Spleen (tissue), 11 donors: ENCODE results near the gene S100A6. TPM values are rescaled to one million over a fixed set of nuclear protein-coding genes. Genes with fewer than 3 reads are reported as not detected.

Experiments
- DNase-seq: peaks from one replicate; pipeline ENCODE4 v3.0.0-alpha.2; 2020
- H3K27ac ChIP-seq, 8 donors: fragments of 200-600 bp; sonication (generic) in 7 of 8; 1 replicate in 4 of 8; 2 replicates in 4 of 8; pipeline versions ENCODE4 v1.5.0 to v1.8.0; 2016 to 2021; ENCODE audit warnings: inconsistent platforms in 4 of 8, mild to moderate bottlenecking in 4 of 8, moderate library complexity in 1 of 8
- H3K27me3 ChIP-seq, 7 donors: fragments of 200-600 bp; sonication (generic) in 6 of 7; replicated peaks in 1 of 7; 1 replicate in 4 of 7; 2 replicates in 3 of 7; pipeline versions ENCODE4 v1.5.0 to v1.8.0; 2016 to 2021; ENCODE audit warnings: inconsistent platforms in 3 of 7, mild to moderate bottlenecking in 1 of 7
- H3K36me3 ChIP-seq, 6 donors: fragments of 200-600 bp; sonication (generic) in 5 of 6; 1 replicate in 4 of 6; 2 replicates in 2 of 6; pipeline versions ENCODE4 v1.5.0 to v1.8.0; 2016 to 2021; ENCODE audit warnings: inconsistent platforms in 2 of 6
- H3K4me1 ChIP-seq, 6 donors: fragments of 200-600 bp; sonication (generic) in 5 of 6; 1 replicate in 3 of 6; 2 replicates in 3 of 6; pipeline versions ENCODE4 v1.5.0 to v1.8.0; 2016 to 2021; ENCODE audit warnings: inconsistent platforms in 3 of 6
- H3K4me3 ChIP-seq, 8 donors: fragments of 200-600 bp; sonication (generic) in 7 of 8; 1 replicate in 4 of 8; 2 replicates in 4 of 8; pipeline versions ENCODE4 v1.5.0 to v1.8.0; 2016 to 2021; ENCODE audit warnings: inconsistent platforms in 4 of 8, mild to moderate bottlenecking in 4 of 8, moderate library complexity in 2 of 8
- H3K9me3 ChIP-seq, 8 donors: fragments of 200-600 bp; sonication (generic) in 7 of 8; 1 replicate in 4 of 8; 2 replicates in 4 of 8; pipeline versions ENCODE4 v1.5.0 to v1.8.0; 2016 to 2021; ENCODE audit warnings: inconsistent platforms in 4 of 8
- CTCF ChIP-seq, 11 experiments: fragments of 200-600 bp in 7 of 11; fragments of 450-650 bp in 4 of 11; sonication (generic) in 4 of 11; IDR thresholded peaks in 8 of 11; conservative IDR thresholded peaks in 3 of 11; 1 replicate in 7 of 11; 2 replicates in 4 of 11; pipeline versions ENCODE4 v1.4.0 to v1.8.0; 2016 to 2021; ENCODE audit warnings: antibody characterized with exemption in 11 of 11, inconsistent platforms in 4 of 11, mild to moderate bottlenecking in 1 of 11
- POLR2A ChIP-seq, 3 donors: fragments of 450-650 bp; IDR thresholded peaks; one replicate each; pipeline ENCODE4 v1.5.1; 2017; ENCODE audit warnings: antibody characterized with exemption in 3 of 3, mild to moderate bottlenecking in 1 of 3
- POLR2AphosphoS5 ChIP-seq, 3 donors: sonication (generic); formaldehyde crosslinking; IDR thresholded peaks; one replicate each; pipeline ENCODE4 v1.5.1; 2017; ENCODE audit warnings: antibody characterized with exemption in 3 of 3
- WGBS, 5 donors: extraction: QIAGEN DNeasy Blood & Tissue Kit in 3 of 5; methylation state at CpG; one replicate each; pipeline versions ENCODE4 v1.1.5 to v1.1.7; 2013 to 2018; 5-methylcytosine and 5-hydroxymethylcytosine counted together
- intact Hi-C: fragments of 100-400 bp; cut with DNase I; formaldehyde crosslinking; loops from one replicate; pipeline ENCODE4 v1.15.0; 2023; ENCODE audit warnings: low total_unique reads
- polyA plus RNA-seq, 3 donors: library from polyadenylated mRNA; stranded (reverse); fragments of 200-250 nt; gene quantifications; one replicate each; pipeline ENCODE4 v1.2.1, GENCODE V29; 2013
- total RNA-seq, 7 donors: library from RNA; depleted of rRNA in 3 of 7; stranded (reverse); fragments of >200 nt in 3 of 7; fragmentation: NEBNext Ultra II Directional in 4 of 7; extraction: Animal tissue kit (Norgen Biotek cat#: 25700) in 4 of 7; gene quantifications; one replicate each; pipeline versions ENCODE4 v1.1.0 to v1.2.1, GENCODE V29; 2016 to 2021
- donor health status: healthy with polysubstance abuse.
- donor health status: DM: no; HTN: no; CAD: no; lungs with moderate emphysema.
- donor health status: DM: no; HTN: no; CAD: no.
- donor health status: Bipolar disorder and iron deficiency.
- donor health status: healthy.
- donor health status: DM: no; HTN: no; CAD: no.
- donor health status: DM: yes; HTN: yes; CAD: no.

The S100A6 gene
- total and polyA plus RNA-seq, 10 donors: 121 to 779 (median 226) TPM

- DNase-seq: no peak
- 53 to 69% (median 62%) methylated on average over 12 of the region's 12 CpGs for WGBS, 5 donors
- no peaks in the 10 kb centered on the region for H3K36me3 ChIP-seq
- TF ChIP-seq POLR2AphosphoS5 (IDR thresholded peaks at IDR 0.05) (no peak), POLR2A (IDR thresholded peaks at IDR 0.05) (no peak), CTCF (IDR thresholded peaks at IDR 0.05 in 8 of 11, conservative IDR thresholded peaks at IDR 0.05 in 3 of 11) (no peak)
- peaks cover 0 to 10% (median 5%) of the 10 kb centered on the region in 6 donors for H3K4me1 ChIP-seq
- H3K4me3 ChIP-seq: no peak overlapping the region
- H3K27ac ChIP-seq: no peak overlapping the region
- no peaks in the 10 kb centered on the region for H3K9me3 ChIP-seq
- peaks cover 0 to 21% (median 0%) of the 10 kb centered on the region in 7 donors for H3K27me3 ChIP-seq
- intact Hi-C loops: no loop called here
Measured at GRCh38 chr1:153490272-153491051, 45.3 kb downstream of the S100A6 start.

GRCh38 chr1:153488731-153489130 is 47.1 kb downstream of the S100A6 start:
- peaks cover 0 to 32% (median 0%) of the 10 kb centered on the region in 7 donors for H3K27me3 ChIP-seq
- TF ChIP-seq POLR2AphosphoS5 (IDR thresholded peaks at IDR 0.05): no peak
- no peak for TF ChIP-seq CTCF (IDR thresholded peaks at IDR 0.05 in 8 of 11, conservative IDR thresholded peaks at IDR 0.05 in 3 of 11)
- no peak for TF ChIP-seq POLR2A (IDR thresholded peaks at IDR 0.05)
- no peak for DNase-seq
- H3K9me3 ChIP-seq: no peaks in the 10 kb centered on the region
- WGBS, 5 donors: 24 to 49% (median 28%) methylated on average over 4 of the region's 4 CpGs
- no peaks in the 10 kb centered on the region for H3K4me1 ChIP-seq
- intact Hi-C loops: no loop called here
- no peaks in the 10 kb centered on the region for H3K36me3 ChIP-seq
- no peak overlapping the region for H3K27ac ChIP-seq
- no peak overlapping the region for H3K4me3 ChIP-seq

GRCh38 chr1:153487707-153488106 is 48.1 kb downstream of the S100A6 start:
- H3K4me3 ChIP-seq: no peak overlapping the region
- no peaks in the 10 kb centered on the region for H3K36me3 ChIP-seq
- no peak overlapping the region for H3K27ac ChIP-seq
- peaks cover 0 to 42% (median 3%) of the 10 kb centered on the region in 7 donors for H3K27me3 ChIP-seq
- no peaks in the 10 kb centered on the region for H3K4me1 ChIP-seq
- no peak for TF ChIP-seq POLR2AphosphoS5 (IDR thresholded peaks at IDR 0.05)
- TF ChIP-seq POLR2A (IDR thresholded peaks at IDR 0.05): no peak
- TF ChIP-seq CTCF (IDR thresholded peaks at IDR 0.05 in 8 of 11, conservative IDR thresholded peaks at IDR 0.05 in 3 of 11): no peak
- 90 to 100% (median 98%) methylated on average over 2 of the region's 2 CpGs for WGBS, 5 donors
- no peaks in the 10 kb centered on the region for H3K9me3 ChIP-seq
- DNase-seq: no peak
- intact Hi-C loops: no loop called here

GRCh38 chr1:153485863-153486262 is 49.9 kb downstream of the S100A6 start:
- TF ChIP-seq CTCF (IDR thresholded peaks at IDR 0.05 in 8 of 11, conservative IDR thresholded peaks at IDR 0.05 in 3 of 11) (no peak), POLR2A (IDR thresholded peaks at IDR 0.05) (no peak), POLR2AphosphoS5 (IDR thresholded peaks at IDR 0.05) (no peak)
- Histone ChIP-seq H3K36me3 (no peaks in the 10 kb centered on the region), H3K9me3 (no peaks in the 10 kb centered on the region), H3K27ac (no peak overlapping the region), H3K27me3 (peaks cover 0 to 49% (median 7%) of the 10 kb centered on the region in 7 donors), H3K4me3 (no peak overlapping the region), H3K4me1 (no peaks in the 10 kb centered on the region)
- intact Hi-C loops: no loop called here
- WGBS, 5 donors: 70 to 91% (median 75%) methylated on average over 2 of the region's 2 CpGs
- no peak for DNase-seq
